CD4-positive, alpha-beta memory T cell (primary cell): ENCODE results near the gene SRP72. TPM values are rescaled to one million over a fixed set of nuclear protein-coding genes. Genes with fewer than 3 reads are reported as not detected.

Experiments
- CTCF ChIA-PET: fragments of 350-600 bp; sonication (Branson Sonifier 250); formaldehyde crosslinking; loops from one replicate; lab custom pipeline; 2021; ENCODE audit warnings: inconsistent platforms; ENCODE audit not compliant: partially characterized antibody; lab: Charles Lee
- POLR2A ChIA-PET: fragments of 350-600 bp; sonication (Branson Sonifier 250); formaldehyde crosslinking; loops from one replicate; lab custom pipeline; 2021; ENCODE audit not compliant: partially characterized antibody; lab: Charles Lee
- DNase-seq, 5 donors: peaks; one replicate each; pipeline versions ENCODE4 v3.0.0 to v3.0.0-alpha.2; 2020 to 2022; ENCODE audit warnings: mixed read lengths in 1 of 5
- H3K27ac ChIP-seq: one replicate; pipeline ENCODE4 v1.7.0; 2013; ENCODE audit warnings: low read depth, low read length
- H3K27me3 ChIP-seq: 2 replicates; pipeline ENCODE4 v1.7.0; 2013; ENCODE audit warnings: mild to moderate bottlenecking, low read length, moderate library complexity; ENCODE audit not compliant: insufficient read depth
- H3K36me3 ChIP-seq: 2 replicates; pipeline ENCODE4 v1.7.0; 2013; ENCODE audit warnings: mild to moderate bottlenecking, low read length, moderate library complexity; ENCODE audit not compliant: insufficient read depth
- H3K4me1 ChIP-seq: 2 replicates; pipeline ENCODE4 v1.7.0; 2013; ENCODE audit warnings: mild to moderate bottlenecking, low read length, moderate library complexity; ENCODE audit not compliant: insufficient read depth
- H3K4me3 ChIP-seq, 2 donors: one replicate each; pipeline ENCODE4 v1.7.0; 2013; ENCODE audit warnings: low read length in 2 of 2, mild to moderate bottlenecking in 1 of 2
- H3K9me3 ChIP-seq, 2 donors: one replicate each; pipeline ENCODE4 v1.7.0; 2013; ENCODE audit warnings: low read length in 2 of 2, control low read depth in 1 of 2; ENCODE audit not compliant: control insufficient read depth in 1 of 2
- H3K27ac Mint-ChIP-seq, 7 donors: one replicate each; pipeline ENCODE4 v1.8.0; 2020 to 2021; ENCODE audit warnings: mixed read lengths in 7 of 7, mild to moderate bottlenecking in 6 of 7, inconsistent platforms in 3 of 7, moderate library complexity in 3 of 7
- H3K27me3 Mint-ChIP-seq, 2 donors: one replicate each; pipeline ENCODE4 v1.8.0; 2020 to 2021; ENCODE audit warnings: mixed read lengths in 2 of 2
- H3K36me3 Mint-ChIP-seq, 2 donors: one replicate each; pipeline ENCODE4 v1.8.0; 2020 to 2021; ENCODE audit warnings: mixed read lengths in 2 of 2, inconsistent platforms in 1 of 2, mild to moderate bottlenecking in 1 of 2
- H3K4me1 Mint-ChIP-seq, 4 donors: one replicate each; pipeline ENCODE4 v1.8.0; 2020 to 2021; ENCODE audit warnings: mixed read lengths in 4 of 4, mild to moderate bottlenecking in 1 of 4
- H3K4me3 Mint-ChIP-seq, 8 donors: one replicate each; pipeline ENCODE4 v1.8.0; 2020 to 2021; ENCODE audit warnings: mixed read lengths in 8 of 8, mild to moderate bottlenecking in 7 of 8, moderate library complexity in 6 of 8, inconsistent platforms in 3 of 8
- H3K9me3 Mint-ChIP-seq, 8 donors: one replicate each; pipeline ENCODE4 v1.8.0; 2020 to 2021; ENCODE audit warnings: mixed read lengths in 8 of 8, mild to moderate bottlenecking in 5 of 8, inconsistent platforms in 3 of 8, moderate library complexity in 1 of 8
- intact Hi-C: fragments of 100-400 bp; cut with micrococcal nuclease; formaldehyde crosslinking; loops from one replicate; pipeline ENCODE4 v1.15.1; 2023
- polyA plus RNA-seq, 2 donors: library from polyadenylated mRNA; unstranded; fragments of 300-500 nt; fragmentation: Illumina TruSeq; gene quantifications; one replicate each; pipeline ENCODE4 v1.2.3, GENCODE V29; 2021
- total RNA-seq, 2 experiments: library from RNA; stranded (reverse); gene quantifications; one replicate each; pipeline ENCODE4 v1.2.3, GENCODE V29; 2021

SRP72 gene
- total and polyA plus RNA-seq, 4 experiments from 2014 or later: 104 to 165 (median 127) TPM

DNA sequence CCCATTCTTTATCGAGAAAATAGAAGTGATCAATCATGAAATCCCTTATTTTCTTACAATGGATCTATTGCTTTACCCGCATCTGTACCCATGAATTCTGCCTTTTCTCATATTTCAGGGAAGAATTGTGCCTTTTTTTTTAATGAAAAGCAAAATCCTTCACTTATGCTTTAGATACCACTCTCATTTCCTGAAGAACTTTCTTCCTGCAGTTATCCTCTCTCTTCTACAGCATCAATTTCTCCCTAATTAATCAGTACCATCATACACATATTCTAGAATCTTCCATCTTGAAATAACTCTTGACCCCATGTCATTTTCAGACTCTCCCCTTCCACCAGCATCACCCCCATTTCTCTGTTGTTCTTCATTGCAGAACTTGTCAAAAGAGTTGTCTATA is 64.8 kb downstream of the SRP72 start:
- Histone ChIP-seq H3K27ac (no peak overlapping the region), H3K27me3 (no peaks in the 10 kb centered on the region), H3K4me3 (no peak overlapping the region), H3K4me1 (peaks cover 11% of the 10 kb centered on the region), H3K9me3 (no peaks in the 10 kb centered on the region), H3K36me3 (no peaks in the 10 kb centered on the region)
- Mint-ChIP-seq H3K27me3 (peaks cover 16% of the 10 kb centered on the region in 2 donors), H3K9me3 (no peaks in the 10 kb centered on the region), H3K4me1 (no peaks in the 10 kb centered on the region), H3K27ac (no peak overlapping the region), H3K4me3 (no peak overlapping the region), H3K36me3 (no peaks in the 10 kb centered on the region)
- POLR2A ChIA-PET: no interaction called here
- intact Hi-C loops: no loop called here
- no peak for DNase-seq
- CTCF ChIA-PET: interaction anchor here (1.8 to 1.9 kb wide), 2 partner anchors 12 to 108 kb away, joined by 6 to 16 read pairs; no protein-coding TSS in a partner anchor

DNA sequence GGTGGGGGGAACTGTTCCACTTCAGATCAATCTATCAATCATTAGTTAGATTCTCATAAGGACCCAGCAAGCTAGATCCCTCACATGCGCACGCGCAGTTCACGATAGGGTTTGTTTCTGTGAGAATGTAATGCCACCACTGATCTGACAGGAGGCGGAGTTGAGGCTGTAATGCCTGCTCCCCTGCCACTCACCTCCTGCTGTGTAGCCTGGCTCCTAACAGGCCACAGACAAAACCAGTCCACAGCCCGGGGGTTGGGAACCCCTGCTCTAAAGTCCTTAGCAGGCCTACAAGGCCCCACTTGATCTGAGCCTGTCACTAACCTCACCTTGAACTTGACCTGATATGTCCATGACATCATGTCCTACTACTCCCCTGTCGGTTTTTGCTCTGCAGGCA is 68.5 kb downstream of the SRP72 start:
- Mint-ChIP-seq H3K27ac (no peak overlapping the region), H3K4me3 (no peak overlapping the region), H3K27me3 (peaks cover 20 to 27% of the 10 kb centered on the region in 2 donors), H3K4me1 (no peaks in the 10 kb centered on the region), H3K9me3 (no peaks in the 10 kb centered on the region), H3K36me3 (no peaks in the 10 kb centered on the region)
- no peaks in the 10 kb centered on the region for H3K27me3 ChIP-seq
- ChIA-PET POLR2A (interaction anchor here (0.5 kb wide), 1 partner anchor 113 kb away, joined by 3 read pairs; no protein-coding TSS in a partner anchor), CTCF (interaction anchor here (1.2 to 1.7 kb wide), 2 partner anchors 9 to 110 kb away, joined by 3 to 8 read pairs; no protein-coding TSS in a partner anchor)
- peaks cover 7% of the 10 kb centered on the region for H3K4me1 ChIP-seq
- intact Hi-C loops: no loop called here
- no peaks in the 10 kb centered on the region for H3K9me3 ChIP-seq
- H3K27ac ChIP-seq: no peak overlapping the region
- no peak for DNase-seq
- no peak overlapping the region for H3K4me3 ChIP-seq
- H3K36me3 ChIP-seq: no peaks in the 10 kb centered on the region

DNA sequence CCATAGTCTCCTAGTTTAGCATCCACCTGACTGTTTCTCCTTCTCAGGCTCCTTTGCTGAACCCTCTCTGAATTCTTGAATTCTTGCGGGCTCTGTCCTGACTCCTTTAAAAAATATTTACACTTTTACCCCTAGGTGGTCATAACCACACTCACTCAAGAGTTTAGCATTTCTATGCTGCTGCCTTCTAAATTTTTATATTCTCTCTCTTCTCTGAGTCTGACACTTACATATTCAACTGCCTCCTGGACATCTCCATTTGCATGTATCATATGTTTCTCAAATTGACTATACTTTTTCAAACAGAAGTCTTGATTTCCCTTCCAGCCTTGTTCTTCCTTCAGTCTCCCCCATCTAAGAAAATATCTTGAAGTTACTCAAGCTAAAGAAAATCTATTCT is 69.7 kb downstream of the SRP72 start:
- H3K27ac Mint-ChIP-seq: no peak overlapping the region
- Histone ChIP-seq H3K4me3 (no peak overlapping the region), H3K4me1 (no peaks in the 10 kb centered on the region), H3K9me3 (no peaks in the 10 kb centered on the region), H3K27me3 (no peaks in the 10 kb centered on the region), H3K36me3 (no peaks in the 10 kb centered on the region), H3K27ac (no peak overlapping the region)
- H3K36me3 Mint-ChIP-seq: no peaks in the 10 kb centered on the region
- no peaks in the 10 kb centered on the region for H3K9me3 Mint-ChIP-seq
- ChIA-PET CTCF (interaction anchor here (1.2 to 1.7 kb wide), 2 partner anchors 8 to 112 kb away, joined by 3 to 8 read pairs; no protein-coding TSS in a partner anchor), POLR2A (no interaction called here)
- no peaks in the 10 kb centered on the region for H3K4me1 Mint-ChIP-seq
- intact Hi-C loops: no loop called here
- peaks cover 20 to 27% of the 10 kb centered on the region in 2 donors for H3K27me3 Mint-ChIP-seq
- no peak overlapping the region for H3K4me3 Mint-ChIP-seq
- DNase-seq: no peak

DNA sequence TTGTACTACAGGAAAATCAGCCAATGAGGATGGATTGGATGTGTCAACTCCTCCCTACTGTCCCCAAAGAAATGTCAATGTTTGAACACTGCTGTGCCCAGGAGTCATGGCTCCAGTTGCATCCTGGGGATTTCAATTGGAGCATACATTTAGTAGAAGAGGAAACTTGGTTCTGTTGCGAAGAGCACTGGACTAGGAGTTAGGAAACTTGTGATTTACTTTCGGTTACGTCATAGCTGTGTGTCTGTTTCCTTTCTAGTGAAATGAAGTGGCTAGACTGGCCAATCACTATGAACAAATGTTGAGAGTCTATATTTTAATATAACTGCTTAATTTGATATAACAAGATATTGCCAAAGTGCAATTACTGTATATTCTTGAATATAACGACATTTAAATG is 73.4 kb downstream of the SRP72 start:
- H3K27me3 ChIP-seq: no peaks in the 10 kb centered on the region
- no peaks in the 10 kb centered on the region for H3K9me3 ChIP-seq
- no peak overlapping the region for H3K4me3 ChIP-seq
- H3K4me1 ChIP-seq: peaks cover 10% of the 10 kb centered on the region
- no peaks in the 10 kb centered on the region for H3K36me3 ChIP-seq
- H3K27ac Mint-ChIP-seq: no peak overlapping the region
- no peaks in the 10 kb centered on the region for H3K9me3 Mint-ChIP-seq
- peaks cover 4 to 12% (median 5%) of the 10 kb centered on the region in 4 donors for H3K4me1 Mint-ChIP-seq
- H3K36me3 Mint-ChIP-seq: no peaks in the 10 kb centered on the region
- no peak overlapping the region for H3K4me3 Mint-ChIP-seq
- no peak for DNase-seq
- peaks cover 14 to 16% of the 10 kb centered on the region in 2 donors for H3K27me3 Mint-ChIP-seq
- H3K27ac ChIP-seq: no peak overlapping the region
- intact Hi-C loops: loop anchor here (5.0 kb wide), 1 partner anchor 34 kb away; the partner anchor contains the start of gene ARL9
- CTCF ChIA-PET: no interaction called here
- POLR2A ChIA-PET: no interaction called here

DNA sequence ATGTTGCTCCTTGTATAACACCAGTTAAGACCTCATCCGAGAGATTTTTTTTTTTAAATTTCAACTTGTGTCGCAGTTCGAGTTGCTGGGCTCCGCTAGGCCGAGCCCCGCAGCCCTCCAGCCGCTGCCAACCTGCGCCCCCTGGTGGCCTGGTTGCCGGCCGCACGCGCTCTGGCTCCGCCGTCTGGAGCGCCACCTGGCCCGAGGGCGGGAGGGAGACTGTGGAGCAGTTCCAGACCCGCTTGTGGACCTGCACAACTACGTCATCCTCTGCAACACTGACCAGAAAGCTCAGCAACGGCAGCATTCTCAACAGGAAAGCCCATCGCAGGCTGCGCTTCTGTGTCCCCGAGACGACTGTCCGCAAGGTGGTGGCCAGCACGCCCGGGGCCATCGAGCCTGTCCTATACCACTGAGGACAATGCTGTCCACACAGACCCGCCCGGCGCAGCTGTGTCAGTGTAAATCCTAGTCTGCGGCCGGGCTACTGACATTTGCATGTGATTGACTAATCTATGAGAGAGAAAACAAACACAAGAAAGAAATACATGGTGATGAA is 77.2 kb downstream of the SRP72 start:
- H3K27ac Mint-ChIP-seq: peak overlapping the region in 6 of 7 donors; percentile 7 to 79 (median 22)
- ChIA-PET CTCF (interaction anchor here (0.7 to 4.6 kb wide), 28 partner anchors 8 to 596 kb away, joined by 3 to 101 read pairs (median 4); partner anchors contain the start of genes AASDH, CEP135, PAICS and PPAT), POLR2A (interaction anchor here (0.7 to 1.1 kb wide), 4 partner anchors 14 to 157 kb away, joined by 3 to 6 read pairs (median 4); partner anchors contain the start of genes AASDH, PAICS, PPAT and SRP72)
- peak overlapping the region; percentile 37 to 42 for H3K4me3 ChIP-seq
- H3K4me1 ChIP-seq: peaks cover 13% of the 10 kb centered on the region
- no peaks in the 10 kb centered on the region for H3K36me3 Mint-ChIP-seq
- H3K4me3 Mint-ChIP-seq: peak overlapping the region; percentile 43 to 77 (median 64)
- H3K27me3 Mint-ChIP-seq: peaks cover 4% of the 10 kb centered on the region in 2 donors
- no peaks in the 10 kb centered on the region for H3K9me3 Mint-ChIP-seq
- no peaks in the 10 kb centered on the region for H3K9me3 ChIP-seq
- H3K27ac ChIP-seq: no peak overlapping the region
- intact Hi-C loops: loop anchor here (1.0 to 5.0 kb wide), 7 partner anchors 14 to 596 kb away; partner anchors contain the start of genes ARL9, CEP135 and SRP72
- peaks cover 8 to 19% (median 8%) of the 10 kb centered on the region in 4 donors for H3K4me1 Mint-ChIP-seq
- no peaks in the 10 kb centered on the region for H3K36me3 ChIP-seq
- DNase-seq: peak; percentile 69 to 83 (median 78)
- H3K27me3 ChIP-seq: no peaks in the 10 kb centered on the region

DNA sequence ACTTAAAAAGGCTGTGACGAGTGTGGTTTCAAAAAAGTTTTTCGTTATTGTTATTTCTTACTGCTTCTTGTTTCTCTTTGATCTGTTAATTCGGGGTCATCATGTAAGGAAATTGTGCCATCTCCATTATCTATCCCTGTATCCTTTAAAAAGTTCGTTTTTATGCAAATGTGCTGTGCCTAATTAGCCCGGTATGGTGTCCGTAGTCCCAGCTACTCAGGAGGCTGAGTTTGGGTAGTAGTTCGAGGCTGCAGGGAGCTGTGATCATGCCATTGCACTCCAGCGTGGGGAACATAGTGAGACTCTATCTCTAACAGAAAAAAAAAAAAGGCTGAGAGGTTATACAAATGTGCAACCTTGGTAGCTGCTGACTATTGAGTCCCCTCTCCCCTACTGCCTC is 83.2 kb downstream of the SRP72 start:
- H3K9me3 Mint-ChIP-seq: no peaks in the 10 kb centered on the region
- H3K27ac Mint-ChIP-seq: no peak overlapping the region
- H3K27me3 Mint-ChIP-seq: no peaks in the 10 kb centered on the region
- ChIA-PET POLR2A (no interaction called here), CTCF (interaction anchor here (1.9 kb wide), 1 partner anchor 127 kb away, joined by 5 read pairs; no protein-coding TSS in a partner anchor)
- intact Hi-C loops: no loop called here
- Histone ChIP-seq H3K27ac (no peak overlapping the region), H3K4me3 (no peak overlapping the region), H3K4me1 (peaks cover 3% of the 10 kb centered on the region), H3K36me3 (no peaks in the 10 kb centered on the region), H3K27me3 (no peaks in the 10 kb centered on the region), H3K9me3 (no peaks in the 10 kb centered on the region)
- peak overlapping the region in 1 of 8 donors; percentile 54 for H3K4me3 Mint-ChIP-seq
- peaks cover 3 to 7% (median 4%) of the 10 kb centered on the region in 4 donors for H3K4me1 Mint-ChIP-seq
- H3K36me3 Mint-ChIP-seq: no peaks in the 10 kb centered on the region
- no peak for DNase-seq

DNA sequence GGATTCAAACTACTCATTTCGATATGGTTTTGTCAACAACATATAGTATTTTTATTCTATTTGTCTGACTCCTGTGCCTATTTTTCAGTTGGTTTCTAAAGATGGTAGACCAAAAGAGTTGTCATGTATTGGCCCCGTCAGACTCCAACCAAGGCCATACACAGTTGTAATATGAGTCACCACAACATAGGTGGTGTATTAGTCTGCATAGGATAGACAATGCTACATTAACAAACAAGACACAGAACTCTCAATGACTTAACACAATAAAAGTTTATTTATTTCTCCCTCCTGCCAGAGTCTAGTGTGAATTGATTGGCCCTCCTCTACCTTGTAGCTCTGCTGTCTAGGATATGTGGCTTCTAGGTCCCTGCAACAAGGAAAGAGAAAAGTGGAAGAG is 84.1 kb downstream of the SRP72 start:
- ChIA-PET CTCF (interaction anchor here (1.9 kb wide), 1 partner anchor 127 kb away, joined by 5 read pairs; no protein-coding TSS in a partner anchor), POLR2A (no interaction called here)
- Histone ChIP-seq H3K9me3 (no peaks in the 10 kb centered on the region), H3K4me3 (no peak overlapping the region), H3K4me1 (peaks cover 3% of the 10 kb centered on the region), H3K27me3 (no peaks in the 10 kb centered on the region), H3K27ac (no peak overlapping the region), H3K36me3 (no peaks in the 10 kb centered on the region)
- H3K9me3 Mint-ChIP-seq: no peaks in the 10 kb centered on the region
- no peak overlapping the region for H3K27ac Mint-ChIP-seq
- peaks cover 3 to 7% (median 4%) of the 10 kb centered on the region in 4 donors for H3K4me1 Mint-ChIP-seq
- H3K4me3 Mint-ChIP-seq: no peak overlapping the region
- no peaks in the 10 kb centered on the region for H3K36me3 Mint-ChIP-seq
- H3K27me3 Mint-ChIP-seq: peaks cover 0 to 4% of the 10 kb centered on the region in 2 donors
- DNase-seq: no peak
- intact Hi-C loops: no loop called here
